HCT116 (cell line): Measurements from ENCODE around the gene GSG1L. TPM values are rescaled to one million over a fixed set of nuclear protein-coding genes. Genes with fewer than 3 reads are reported as not detected.

Source experiments
- ATAC-seq: fragments of 200-7000 bp; cut with Tn5 transposase; 2 replicates; pipeline ENCODE4 v1.9.1; 2020; ENCODE audit warnings: mild to moderate bottlenecking, moderate library complexity
- BruUV-seq: library from RNA; stranded (reverse); fragments of 400-500 nt; replicated peaks from 2 replicates; lab custom pipeline; 2021; lab: Mats Ljungman, UMichigan
- CTCF ChIA-PET: fragments of 300-600 bp; sonication (Branson Sonifier 250); formaldehyde crosslinking; loops from one replicate; lab custom pipeline; 2021; ENCODE audit warnings: antibody characterized with exemption; lab: Charles Lee
- POLR2A ChIA-PET: fragments of 300-600, 350-600 bp; sonication (Branson Sonifier 250); formaldehyde crosslinking; loops from one replicate; lab custom pipeline; 2021; ENCODE audit warnings: antibody characterized with exemption; lab: Charles Lee
- RAD21 ChIA-PET, 2 experiments: fragments of 300-600 bp; sonication (Branson Sonifier 250); formaldehyde crosslinking; loops; one replicate each; lab custom pipeline; 2023; ENCODE audit warnings: low total read pairs in 2 of 2; ENCODE audit not compliant: uncharacterized antibody in 2 of 2, unreplicated experiment in 2 of 2, low non-redundant PET in 1 of 2; lab: Charles Lee
- DNase-seq: peaks from one replicate; pipeline ENCODE4 v3.0.0-alpha.2; 2010; ENCODE audit warnings: low read depth, low spot score
- H2AFZ ChIP-seq: fragments of 200-600 bp; shearing (Covaris generic), sonication (generic); 2 replicates; pipeline ENCODE4 v1.6.1; 2017; ENCODE audit warnings: low read depth, mixed run types, mixed read lengths, antibody characterized with exemption, low read length; ENCODE audit not compliant: poor library complexity, severe bottlenecking
- H3K27ac ChIP-seq: 2 replicates; pipeline ENCODE4 v1.5.1; 2012; ENCODE audit warnings: low read depth, low read length
- H3K27me3 ChIP-seq: fragments of 200-600 bp; sonication (generic); 2 replicates; pipeline ENCODE4 v1.6.1; 2016; ENCODE audit warnings: mixed run types, low read length, mixed read lengths; ENCODE audit not compliant: insufficient read depth
- H3K36me3 ChIP-seq, 2 experiments: fragments of 200-500 bp in 1 of 2; fragments of 200-600 bp in 1 of 2; sonication (Bioruptor generic) in 1 of 2; sonication (generic) in 1 of 2; 2 replicates each; pipeline versions ENCODE4 v1.5.1 to v1.6.1; 2014 to 2016; ENCODE audit warnings: low read length in 2 of 2, inconsistent platforms in 1 of 2, mixed read lengths in 1 of 2, mixed run types in 1 of 2; ENCODE audit not compliant: insufficient read depth in 2 of 2, control insufficient read depth in 1 of 2
- H3K4me1 ChIP-seq, 2 experiments: fragments of 200-600 bp in 1 of 2; sonication (generic) in 1 of 2; 2 replicates each; pipeline versions ENCODE4 v1.5.1 to v1.6.1; 2012 to 2017; ENCODE audit warnings: low read length in 2 of 2, inconsistent platforms in 1 of 2, mild to moderate bottlenecking in 1 of 2, mixed read lengths in 1 of 2, mixed run types in 1 of 2, moderate library complexity in 1 of 2; ENCODE audit not compliant: insufficient read depth in 2 of 2, control insufficient read depth in 1 of 2
- H3K4me2 ChIP-seq: fragments of 200-600 bp; sonication (generic); 2 replicates; pipeline ENCODE4 v1.6.1; 2017; ENCODE audit warnings: mixed run types, low read length, mixed read lengths
- H3K4me3 ChIP-seq, 2 experiments: fragments of 200-600 bp in 1 of 2; sonication (generic) in 1 of 2; replicated peaks in 1 of 2; 2 replicates each; pipeline ENCODE4 v1.5.1; 2011 to 2016; ENCODE audit warnings: low read length in 2 of 2, control low read depth in 1 of 2, low read depth in 1 of 2, mild to moderate bottlenecking in 1 of 2, mixed read lengths in 1 of 2, mixed run types in 1 of 2
- H3K79me2 ChIP-seq: fragments of 200-600 bp; sonication (generic); 2 replicates; pipeline ENCODE4 v1.6.1; 2017; ENCODE audit warnings: mild to moderate bottlenecking, mixed run types, low read length, moderate library complexity, mixed read lengths; ENCODE audit not compliant: insufficient read depth
- H3K9ac ChIP-seq: fragments of 200-600 bp; sonication (generic); 2 replicates; pipeline ENCODE4 v1.6.1; 2016; ENCODE audit warnings: low read length, mixed read lengths
- H3K9me2 ChIP-seq: fragments of 200-600 bp; sonication (generic), shearing (Covaris generic); 2 replicates; pipeline ENCODE4 v1.6.1; 2017; ENCODE audit warnings: mixed run types, mild to moderate bottlenecking, moderate library complexity; ENCODE audit not compliant: insufficient read depth
- H3K9me3 ChIP-seq, 2 experiments: fragments of 200-500 bp in 1 of 2; fragments of 200-600 bp in 1 of 2; sonication (Bioruptor generic) in 1 of 2; sonication (generic) in 1 of 2; 2 replicates each; pipeline ENCODE4 v1.6.1; 2014 to 2017; ENCODE audit warnings: low read length in 2 of 2, mixed read lengths in 2 of 2, inconsistent platforms in 1 of 2, low read depth in 1 of 2, mild to moderate bottlenecking in 1 of 2, mixed run types in 1 of 2, moderate library complexity in 1 of 2; ENCODE audit not compliant: control insufficient read depth in 1 of 2, insufficient read depth in 1 of 2
- H4K20me1 ChIP-seq: fragments of 200-600 bp; sonication (generic), shearing (Covaris generic); 2 replicates; pipeline ENCODE4 v1.6.1; 2017; ENCODE audit warnings: mixed run types, mild to moderate bottlenecking, moderate library complexity; ENCODE audit not compliant: insufficient read depth
- CBX3 ChIP-seq: IDR thresholded peaks from 2 replicates; pipeline ENCODE4 v1.6.1; 2012; ENCODE audit warnings: low read depth
- CEBPB ChIP-seq: IDR thresholded peaks from 2 replicates; pipeline ENCODE4 v1.6.1; 2012; ENCODE audit warnings: low read depth
- CTCF ChIP-seq, 3 experiments: fragments of 200-600 bp in 1 of 3; sonication (generic) in 1 of 3; IDR thresholded peaks in 2 of 3; conservative IDR thresholded peaks in 1 of 3; 2 replicates each; pipeline ENCODE4 v1.5.1; 2012 to 2017; ENCODE audit warnings: low read depth in 2 of 3, low read length in 2 of 3, antibody characterized with exemption in 1 of 3, borderline replicate concordance in 1 of 3, control low read depth in 1 of 3, mild to moderate bottlenecking in 1 of 3, mixed read lengths in 1 of 3, mixed run types in 1 of 3, moderate library complexity in 1 of 3; ENCODE audit not compliant: insufficient read depth in 1 of 3
- EZH2phosphoT487 ChIP-seq: fragments of 200-600 bp; IDR thresholded peaks from 2 replicates; pipeline ENCODE4 v1.6.1; 2018; ENCODE audit warnings: antibody characterized with exemption, borderline replicate concordance
- FOSL1 ChIP-seq: IDR thresholded peaks from 2 replicates; pipeline ENCODE4 v1.6.1; 2012; ENCODE audit warnings: low read depth
- MAX ChIP-seq: IDR thresholded peaks from 2 replicates; pipeline ENCODE4 v1.6.1; 2012
- POLR2A ChIP-seq: IDR thresholded peaks from 2 replicates; pipeline ENCODE4 v1.7.0; 2011; ENCODE audit warnings: borderline replicate concordance; ENCODE audit not compliant: insufficient read depth, insufficient read length; ENCODE audit errors: extremely low read depth
- POLR2AphosphoS5 ChIP-seq: IDR thresholded peaks from 2 replicates; pipeline ENCODE4 v1.6.1; 2011; ENCODE audit warnings: mild to moderate bottlenecking, low read depth, low read length, moderate library complexity
- REST ChIP-seq: IDR thresholded peaks from 2 replicates; pipeline ENCODE4 v1.6.1; 2012; ENCODE audit warnings: low read depth
- SIN3A ChIP-seq: IDR thresholded peaks from 2 replicates; pipeline ENCODE4 v1.6.1; 2012; ENCODE audit warnings: low read depth
- SP1 ChIP-seq: IDR thresholded peaks from 2 replicates; pipeline ENCODE4 v1.6.1; 2012; ENCODE audit warnings: low read depth
- TCF7L2 ChIP-seq: IDR thresholded peaks from 2 replicates; pipeline ENCODE4 v1.7.0; 2011; ENCODE audit warnings: borderline replicate concordance, inconsistent platforms; ENCODE audit not compliant: insufficient read depth, insufficient read length; ENCODE audit errors: extremely low read depth
- ZNF274 ChIP-seq: fragments of 200-500 bp; sonication (Bioruptor generic); IDR thresholded peaks from 2 replicates; pipeline ENCODE4 v1.6.1; 2014; ENCODE audit warnings: mild to moderate bottlenecking, low read depth, low read length, inconsistent platforms
- intact Hi-C: fragments of 100-400 bp; cut with micrococcal nuclease; formaldehyde crosslinking; loops from 2 replicates; pipeline ENCODE4 v1.10.0; 2022
- total RNA-seq: library from RNA; stranded (reverse); gene quantifications from one replicate; pipeline ENCODE4 v1.2.1, GENCODE V29; 2021; ENCODE audit not compliant: unreplicated experiment

The GSG1L gene
- total RNA-seq, 1 experiment from 2014 or later = not detected

GRCh38 chr16:28068976-28069375 lies 5.5 kb upstream of the GSG1L start:
- BruUV-seq = no TSS peak
- Histone ChIP-seq H3K9ac (no peak overlapping the region), H3K36me3 (no peaks in the 10 kb centered on the region)
- POLR2A ChIA-PET = no interaction called here
- intact Hi-C loops = no loop called here
- TF ChIP-seq POLR2A (no peak), FOSL1 (no peak), POLR2AphosphoS5 (no peak), REST (no peak), CEBPB (no peak), EZH2phosphoT487 (no peak), ZNF274 (no peak), TCF7L2 (no peak), CTCF (IDR thresholded peaks at IDR 0.05 in 2 of 3, conservative IDR thresholded peaks at IDR 0.05 in 1 of 3; ENCODE audit: borderline replicate concordance in 1 of 3, insufficient read depth in 1 of 3, low read depth in 2 of 3, low read length in 2 of 3) (no peak), CBX3 (no peak), SIN3A (no peak), SP1 (no peak), MAX (no peak)
- TF ChIP-seq, all 23 proteins: peak for 0
- no peak overlapping the region for H3K4me2 ChIP-seq
- H3K4me3 ChIP-seq = no peak overlapping the region
- no peaks in the 10 kb centered on the region for H4K20me1 ChIP-seq
- H3K9me3 ChIP-seq = no peaks in the 10 kb centered on the region
- CTCF ChIA-PET = interaction anchor here (1.3 kb wide), 1 partner anchor 553 kb away, joined by 3 read pairs; no protein-coding TSS in a partner anchor
- H3K27me3 ChIP-seq = no peaks in the 10 kb centered on the region
- no peak for ATAC-seq
- DNase-seq = no peak
- RAD21 ChIA-PET = no interaction called here
- no peak overlapping the region for H3K27ac ChIP-seq
- no peaks in the 10 kb centered on the region for H3K4me1 ChIP-seq
- H3K9me2 ChIP-seq = no peaks in the 10 kb centered on the region
- H3K79me2 ChIP-seq = no peaks in the 10 kb centered on the region
- H2AFZ ChIP-seq = no peak overlapping the region
